Ishikawa (cell line): ENCODE measurements around the gene RAPSN.

Experiments used
- CEBPB ChIP-seq: IDR thresholded peaks from 2 replicates; pipeline ENCODE4 v1.6.1; 2012
- EP300 ChIP-seq: IDR thresholded peaks from 2 replicates; pipeline ENCODE4 v1.6.1; 2012; ENCODE audit warnings: borderline replicate concordance
- MAX ChIP-seq: IDR thresholded peaks from 2 replicates; pipeline ENCODE4 v1.6.1; 2012
- RAD21 ChIP-seq: IDR thresholded peaks from 2 replicates; pipeline ENCODE4 v1.6.1; 2012; ENCODE audit warnings: low read depth
- REST ChIP-seq: IDR thresholded peaks from 2 replicates; pipeline ENCODE4 v1.6.1; 2012; ENCODE audit warnings: low read depth, mild to moderate bottlenecking
- TEAD4 ChIP-seq: IDR thresholded peaks from 2 replicates; pipeline ENCODE4 v1.6.1; 2012
- ZBTB7A ChIP-seq: IDR thresholded peaks from 2 replicates; pipeline ENCODE4 v1.6.1; 2012; ENCODE audit warnings: low read depth

GRCh38 chr11:47413351-47413750 lies 35.6 kb downstream of the RAPSN start:
- no peak for TF ChIP-seq ZBTB7A
- no peak for TF ChIP-seq TEAD4
- no peak for TF ChIP-seq REST
- TF ChIP-seq CEBPB = no peak
- TF ChIP-seq MAX = no peak
- TF ChIP-seq EP300 = no peak
- TF ChIP-seq RAD21 = no peak
